Stimulated activated CD8-positive, alpha-beta memory T cell treated with anti-CD3 and anti-CD28 coated beads, Interleukin-4, amount 100 ng/mL, for 24 hours (primary cell): ENCODE data around the gene OR52B6.
"Not testable (repeated sequence)": the region's sequence is repeated elsewhere in the genome, so short reads cannot be mapped to it uniquely, and the experiment has no call there.

Source experiments
- DNase-seq: peaks from one replicate; pipeline ENCODE4 v3.0.0-alpha.2; 2020; ENCODE audit warnings: low read depth

The OR52B6 gene, protein sequence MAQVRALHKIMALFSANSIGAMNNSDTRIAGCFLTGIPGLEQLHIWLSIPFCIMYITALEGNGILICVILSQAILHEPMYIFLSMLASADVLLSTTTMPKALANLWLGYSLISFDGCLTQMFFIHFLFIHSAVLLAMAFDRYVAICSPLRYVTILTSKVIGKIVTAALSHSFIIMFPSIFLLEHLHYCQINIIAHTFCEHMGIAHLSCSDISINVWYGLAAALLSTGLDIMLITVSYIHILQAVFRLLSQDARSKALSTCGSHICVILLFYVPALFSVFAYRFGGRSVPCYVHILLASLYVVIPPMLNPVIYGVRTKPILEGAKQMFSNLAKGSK

DNA sequence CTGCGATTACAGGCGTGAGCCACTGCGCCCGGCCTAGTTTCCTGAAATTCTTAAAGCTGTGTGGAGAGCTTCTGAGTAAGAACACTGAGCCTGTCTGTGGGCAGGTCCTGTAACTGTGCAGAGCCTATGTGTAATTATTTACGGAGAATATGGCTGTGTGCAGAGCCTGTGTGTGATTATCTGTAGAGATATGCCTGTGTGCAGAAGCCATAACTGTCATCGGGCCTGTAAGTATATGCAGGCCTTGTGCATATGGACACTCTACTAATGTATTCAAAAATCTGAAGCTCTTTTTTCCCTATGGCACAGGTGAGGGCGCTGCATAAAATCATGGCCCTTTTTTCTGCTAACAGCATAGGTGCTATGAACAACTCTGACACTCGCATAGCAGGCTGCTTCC lies at the start of gene OR52B6:
Gene OR52B6 (plus strand): TSS at position 301 of the 400 bp plus-strand sequence. CDS start 0 bp downstream, at position 301.
- no peak for DNase-seq

DNA sequence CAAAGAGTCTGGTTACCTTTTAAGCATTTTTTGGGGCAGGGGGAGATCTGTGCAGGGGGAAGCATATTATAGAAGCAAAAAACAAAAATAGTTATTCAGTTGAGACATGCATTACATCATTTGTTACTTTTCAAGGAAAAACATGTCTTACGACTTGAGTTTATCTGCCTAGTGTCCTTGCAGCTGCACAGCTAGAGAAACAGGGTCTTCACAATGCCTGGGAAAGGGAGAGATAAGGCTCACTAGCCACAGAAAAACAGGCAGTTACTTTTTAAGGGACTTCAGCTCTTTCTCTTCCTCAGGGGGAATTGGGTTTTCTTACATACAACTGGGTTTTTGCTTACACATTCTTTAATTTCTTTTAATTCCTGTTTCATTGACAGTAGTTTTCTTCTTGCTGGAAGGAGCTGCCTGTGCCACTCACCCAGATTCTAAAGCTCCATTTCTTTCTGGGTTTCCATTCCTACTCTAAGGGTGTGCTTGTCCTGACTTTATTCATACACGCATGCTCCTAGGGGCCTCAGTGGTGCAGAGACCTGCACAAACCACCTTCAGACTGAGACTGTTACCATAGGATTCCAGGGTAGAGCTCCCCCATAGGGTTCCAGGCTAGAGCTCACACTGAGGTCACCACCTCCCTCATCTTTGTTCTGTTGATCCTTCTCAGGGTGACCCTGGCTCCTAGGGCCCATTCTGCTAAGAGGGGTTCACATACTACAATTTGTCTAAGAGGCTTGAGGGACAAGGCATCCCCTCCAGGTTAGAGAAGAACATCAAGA lies 49.4 kb upstream of the OR52B6 start:
- DNase-seq, result no peak

DNA sequence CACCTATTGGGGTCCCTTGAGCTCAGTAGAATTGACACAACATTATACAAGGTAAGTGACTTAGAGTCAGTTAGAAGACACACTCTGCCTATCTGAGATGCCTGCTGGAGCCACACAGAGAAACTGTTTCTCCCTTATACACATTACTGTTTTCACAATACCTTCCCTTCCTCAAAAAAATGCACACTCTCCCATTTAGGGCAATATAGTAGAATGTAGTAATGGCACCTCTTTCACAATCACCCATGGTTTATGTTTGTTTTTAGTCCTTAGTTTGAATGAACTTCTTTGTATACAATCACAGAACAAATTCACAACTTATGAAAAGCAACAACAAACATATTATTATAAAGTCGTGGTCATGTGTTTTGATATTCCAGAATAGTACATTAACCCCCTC lies 46.6 kb upstream of the OR52B6 start:
- no peak for DNase-seq

DNA sequence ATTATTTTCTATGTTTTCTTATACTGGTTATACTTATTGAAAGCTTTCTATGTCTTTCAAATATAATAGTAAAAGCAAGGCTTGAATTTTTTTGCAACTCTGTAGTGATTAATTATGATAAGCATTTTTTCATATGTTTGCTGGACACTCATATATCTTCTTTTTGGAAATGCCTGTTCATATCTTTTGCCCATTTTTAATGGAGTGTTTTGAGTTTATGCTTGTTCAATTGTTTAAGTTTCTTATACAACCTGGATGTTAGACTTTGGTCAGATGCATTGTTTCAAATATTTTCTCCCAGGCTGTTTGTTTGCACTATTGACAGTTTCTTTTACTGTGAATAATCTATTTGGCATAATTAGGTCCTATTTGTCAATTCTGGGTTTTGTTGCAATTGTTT lies 44.2 kb upstream of the OR52B6 start:
- DNase-seq, result no peak

DNA sequence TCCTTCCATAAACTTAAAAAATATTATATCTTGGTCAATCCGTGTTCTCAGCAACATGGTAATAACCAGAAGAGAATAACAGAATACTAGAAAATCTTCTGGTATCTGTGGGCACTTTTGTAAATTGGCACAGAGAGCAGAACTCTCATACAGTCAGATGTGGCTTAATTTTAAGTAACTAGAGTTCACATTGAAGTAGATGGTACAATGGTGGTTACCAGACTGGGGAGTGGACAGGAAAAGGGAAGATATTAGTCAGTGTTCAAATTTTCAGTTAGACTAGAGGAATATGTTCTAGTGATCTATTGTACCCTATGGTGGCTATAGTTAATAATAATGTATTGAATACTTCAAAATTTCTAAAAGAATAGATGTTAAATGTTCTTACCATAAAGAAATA lies 39.2 kb upstream of the OR52B6 start:
- DNase-seq, result no peak

DNA sequence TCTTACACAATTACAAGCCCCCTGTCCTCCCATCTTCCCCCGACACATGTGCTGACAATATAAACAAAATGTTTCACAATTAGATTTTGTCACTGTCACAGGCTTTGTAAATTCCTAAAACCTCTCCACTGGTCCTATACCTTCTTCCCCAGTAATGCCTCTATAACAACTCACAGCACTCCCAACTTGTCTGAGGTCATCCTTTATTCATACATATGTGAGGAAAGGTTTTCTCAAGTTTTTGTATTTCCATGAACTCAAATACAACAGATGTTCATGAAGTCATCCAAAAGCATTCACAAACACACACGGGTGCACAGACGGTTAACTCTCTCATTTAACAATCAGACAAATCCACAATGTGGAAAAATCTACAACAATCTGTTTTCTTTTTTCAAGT lies 34.2 kb upstream of the OR52B6 start:
- DNase-seq, result no peak

DNA sequence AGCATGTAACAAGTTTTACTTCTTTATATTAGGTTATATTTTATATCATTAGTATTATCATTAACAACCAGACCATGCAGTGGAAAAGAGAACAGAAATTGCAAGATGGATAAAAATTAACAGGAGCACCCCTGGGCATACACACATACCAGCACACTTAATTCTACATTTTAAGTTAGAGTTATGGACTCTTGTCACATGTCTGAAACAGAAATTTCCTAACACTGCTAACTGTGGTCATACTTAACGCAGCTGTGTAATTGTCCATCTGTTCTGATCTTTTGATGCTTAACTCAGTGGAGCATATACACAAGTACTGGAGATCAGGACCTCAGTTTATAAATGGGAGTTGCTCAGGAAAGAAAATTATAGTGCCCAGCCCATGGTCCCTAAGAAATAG lies 32.7 kb upstream of the OR52B6 start:
- no peak for DNase-seq

DNA sequence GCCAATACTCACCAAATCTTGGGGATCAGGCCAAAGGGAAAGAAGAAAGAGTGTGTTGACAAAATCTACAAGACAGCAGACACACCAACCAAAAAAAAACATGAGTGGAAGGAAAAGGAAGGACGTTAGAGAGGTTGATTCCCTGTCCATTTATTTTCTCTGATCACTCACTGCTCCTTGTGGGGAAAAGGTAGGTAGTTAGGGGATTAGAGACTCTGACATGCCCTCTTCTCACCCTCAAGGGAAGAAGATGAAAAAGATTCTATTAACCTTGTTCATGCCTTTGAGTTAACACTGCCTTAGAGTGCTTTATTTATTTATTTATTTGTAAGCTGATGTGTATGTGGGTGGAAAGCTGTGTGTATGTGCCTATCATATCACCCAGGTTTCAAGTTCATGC lies 32.2 kb upstream of the OR52B6 start, which contains the start of gene OR52H1:
Gene OR52H1 (minus strand): TSS at position 101 of the 400 bp plus-strand sequence. CDS start 3,035 bp downstream, outside the sequence.
- DNase-seq, result no peak

DNA sequence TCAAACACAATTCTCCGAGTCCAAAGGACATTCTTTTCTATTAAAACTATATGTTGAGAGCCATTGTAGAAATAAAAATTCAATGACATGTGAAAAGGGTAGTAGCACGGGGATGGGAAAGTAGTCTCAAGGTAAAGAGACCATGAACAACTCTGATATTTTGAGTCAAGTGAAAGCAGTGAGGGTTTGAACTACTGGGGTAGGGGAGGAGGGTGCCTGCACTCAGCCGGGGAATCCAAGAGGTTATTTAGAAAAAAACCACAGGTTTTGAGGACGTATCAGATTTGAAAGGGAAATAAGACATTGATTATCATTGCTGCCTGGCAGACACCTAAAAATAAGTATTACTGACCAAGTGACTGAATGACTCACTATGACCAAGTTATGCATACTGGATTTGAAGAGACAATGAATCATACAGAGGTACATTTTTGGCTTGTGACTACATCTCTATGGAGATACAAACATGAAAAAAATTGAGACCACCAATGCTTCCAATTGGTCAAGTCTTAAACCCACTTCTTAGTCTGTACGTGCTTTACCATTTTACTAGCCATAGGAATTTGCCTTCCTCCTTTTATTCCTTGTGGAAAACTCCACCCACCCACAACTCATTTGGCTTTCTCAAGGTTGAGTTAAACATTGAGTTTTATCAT lies 30.1 kb upstream of the OR52B6 start:
- DNase-seq, result no peak

DNA sequence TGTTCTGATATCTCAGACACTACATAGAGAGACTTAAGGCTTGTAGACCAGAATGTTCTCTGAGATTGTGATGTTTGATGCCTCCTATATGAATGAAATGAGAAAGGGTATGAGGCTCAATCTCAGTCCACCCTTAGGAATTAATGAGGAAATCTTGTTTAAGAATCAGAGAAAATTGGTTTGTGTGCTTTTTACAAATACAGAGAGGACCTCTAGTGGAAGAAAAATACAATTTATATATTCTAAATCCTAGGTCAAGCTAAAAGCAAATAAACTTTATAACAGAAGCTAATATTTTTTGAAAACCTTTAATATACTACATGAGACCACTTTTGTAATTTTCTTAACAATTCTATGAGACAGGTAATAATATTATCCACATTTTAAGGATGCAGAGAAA lies 27.3 kb upstream of the OR52B6 start:
- no peak for DNase-seq

DNA sequence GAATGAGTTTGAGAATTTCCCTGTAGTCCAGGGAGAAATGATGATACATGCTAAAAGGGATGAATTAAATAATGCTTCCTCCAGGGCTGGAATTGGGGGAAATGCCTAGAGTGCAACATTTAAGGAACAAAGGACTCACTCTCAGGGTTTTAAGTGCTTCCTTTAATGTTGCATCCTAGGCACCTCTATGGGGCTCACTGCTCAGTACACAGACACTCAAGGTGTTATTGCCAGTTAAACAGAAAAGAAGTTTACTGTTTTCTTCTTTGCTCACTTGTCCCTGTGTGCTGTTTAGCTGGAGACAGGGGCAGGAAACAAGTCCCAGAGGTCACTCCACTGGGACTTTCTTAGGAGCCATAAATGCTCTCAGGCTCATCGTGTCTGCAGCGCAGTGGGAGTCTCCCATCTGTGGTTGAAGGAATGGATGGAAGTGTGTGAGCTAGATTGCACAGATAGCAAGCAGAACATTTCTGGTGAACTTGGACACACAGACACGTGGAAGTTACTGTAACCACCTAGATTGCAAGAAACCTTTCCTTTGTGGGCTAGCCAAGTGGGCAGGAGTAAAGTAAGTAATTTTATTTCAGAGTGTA lies 24.0 kb upstream of the OR52B6 start:
- DNase-seq, result no peak

DNA sequence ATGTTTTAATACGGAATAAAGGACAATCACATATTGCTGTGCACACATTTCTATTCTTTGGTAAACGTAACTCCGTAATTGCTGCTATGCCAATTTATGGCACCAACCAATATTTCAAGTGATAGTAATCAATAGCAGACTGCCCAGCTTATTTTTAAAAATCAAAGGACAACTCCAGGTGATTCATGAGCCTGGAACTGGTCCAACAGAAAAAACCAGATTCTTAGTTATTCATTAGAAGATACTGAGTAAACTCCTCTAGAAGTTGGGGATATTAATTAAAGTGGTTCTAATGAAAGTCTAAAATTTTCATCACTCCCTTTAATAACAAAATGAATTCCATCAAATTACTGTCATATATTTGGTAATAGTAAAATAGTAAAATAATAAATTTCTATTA lies 22.9 kb upstream of the OR52B6 start:
- DNase-seq, result no peak

DNA sequence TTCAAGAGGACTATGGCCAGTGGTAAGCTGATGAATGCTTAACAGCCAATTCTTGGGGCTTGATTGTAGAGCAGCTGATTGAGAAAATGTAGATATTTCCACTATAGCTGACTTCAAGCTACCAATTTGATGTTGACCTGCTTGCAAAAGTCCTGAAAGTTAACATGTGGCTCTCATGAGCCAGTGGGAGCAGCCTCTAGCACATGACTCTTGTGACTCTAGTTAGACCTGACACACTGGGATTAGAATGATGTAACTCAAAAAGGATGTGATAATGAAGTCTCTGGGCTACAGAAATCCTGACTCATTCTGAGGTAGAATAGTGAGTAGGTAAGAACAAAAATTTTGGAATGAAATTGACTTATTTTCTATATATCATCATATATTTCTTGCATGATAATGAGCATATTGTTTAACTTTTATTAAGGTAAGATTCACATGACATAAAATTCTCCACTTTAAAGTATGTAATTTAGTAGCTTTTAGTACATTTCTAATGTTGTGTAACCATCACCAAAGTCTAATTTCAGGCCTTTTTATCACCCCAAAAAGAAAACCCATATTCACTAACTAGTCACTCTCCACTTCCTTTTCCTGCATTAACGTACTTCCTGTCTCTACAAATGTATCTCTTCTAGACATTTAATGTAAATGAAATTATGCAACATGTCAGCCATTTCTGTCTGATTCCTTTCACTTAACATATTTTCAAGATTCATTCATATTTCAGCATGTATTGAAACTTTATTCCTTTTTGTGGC lies 16.2 kb upstream of the OR52B6 start:
- no peak for DNase-seq

DNA sequence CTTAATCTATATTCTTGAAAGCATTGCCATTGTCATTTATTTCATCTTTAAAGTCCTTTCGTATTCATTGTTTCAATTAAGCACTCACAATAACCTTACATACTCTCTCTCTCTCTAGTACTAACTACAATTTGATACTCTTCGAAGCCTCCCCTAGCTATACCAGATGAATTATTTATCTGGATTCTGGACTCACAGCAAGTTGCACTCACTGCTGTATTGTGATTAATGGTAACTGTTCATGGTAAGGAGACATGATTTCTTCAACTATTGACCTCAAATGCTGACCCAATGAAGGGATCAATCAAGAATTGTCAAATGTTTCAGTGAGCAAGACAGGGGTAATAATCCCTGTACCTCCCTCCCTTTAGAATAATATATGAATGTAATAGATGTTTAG lies 6.0 kb upstream of the OR52B6 start:
- DNase-seq, result no peak

DNA sequence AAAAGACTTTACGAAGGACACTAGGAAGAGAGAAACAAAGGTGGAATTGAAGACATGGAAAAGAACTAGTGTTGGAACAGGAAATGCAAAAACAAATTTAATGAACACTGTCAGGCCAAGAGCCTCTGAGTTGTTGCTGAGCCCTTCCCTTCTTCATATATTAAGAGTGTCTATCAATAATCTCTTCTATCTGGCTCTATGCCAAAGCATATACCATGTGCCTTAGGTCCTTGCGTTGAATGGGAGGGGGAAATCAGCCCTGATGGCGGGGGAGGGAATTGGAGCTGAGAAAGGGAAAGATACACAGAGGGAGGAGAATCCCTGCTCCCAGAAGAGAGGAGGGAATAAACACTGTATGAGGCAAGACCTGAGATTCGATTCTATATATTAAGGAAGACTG lies 5.5 kb upstream of the OR52B6 start:
- DNase-seq, result no peak

DNA sequence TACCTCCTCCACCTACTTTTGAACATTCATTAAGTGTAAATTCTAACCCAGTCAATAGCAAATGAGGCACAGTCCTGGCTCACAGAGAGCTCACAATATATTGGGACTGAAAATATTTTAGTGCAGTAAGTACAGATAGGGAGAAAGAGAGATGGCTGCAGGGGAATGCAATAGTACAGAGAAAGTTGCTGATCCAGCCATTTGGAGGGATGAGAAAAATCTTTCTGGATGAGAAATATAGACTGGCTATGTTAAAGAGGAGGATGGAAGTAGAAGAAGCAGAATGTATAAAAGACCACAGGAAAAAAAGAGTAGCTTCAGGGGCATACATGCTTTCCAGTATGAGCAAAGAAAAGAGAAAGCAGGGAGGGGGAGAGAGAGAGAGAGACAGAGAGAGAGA lies 3.6 kb upstream of the OR52B6 start:
- no peak for DNase-seq

DNA sequence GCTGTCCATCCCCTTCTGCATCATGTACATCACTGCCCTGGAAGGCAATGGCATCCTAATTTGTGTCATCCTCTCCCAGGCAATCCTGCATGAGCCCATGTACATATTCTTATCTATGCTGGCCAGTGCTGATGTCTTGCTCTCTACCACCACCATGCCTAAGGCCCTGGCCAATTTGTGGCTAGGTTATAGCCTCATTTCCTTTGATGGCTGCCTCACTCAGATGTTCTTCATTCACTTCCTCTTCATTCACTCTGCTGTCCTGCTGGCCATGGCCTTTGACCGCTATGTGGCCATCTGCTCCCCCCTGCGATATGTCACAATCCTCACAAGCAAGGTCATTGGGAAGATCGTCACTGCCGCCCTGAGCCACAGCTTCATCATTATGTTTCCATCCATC lies 337 bp downstream of the OR52B6 start:
- no peak for DNase-seq

DNA sequence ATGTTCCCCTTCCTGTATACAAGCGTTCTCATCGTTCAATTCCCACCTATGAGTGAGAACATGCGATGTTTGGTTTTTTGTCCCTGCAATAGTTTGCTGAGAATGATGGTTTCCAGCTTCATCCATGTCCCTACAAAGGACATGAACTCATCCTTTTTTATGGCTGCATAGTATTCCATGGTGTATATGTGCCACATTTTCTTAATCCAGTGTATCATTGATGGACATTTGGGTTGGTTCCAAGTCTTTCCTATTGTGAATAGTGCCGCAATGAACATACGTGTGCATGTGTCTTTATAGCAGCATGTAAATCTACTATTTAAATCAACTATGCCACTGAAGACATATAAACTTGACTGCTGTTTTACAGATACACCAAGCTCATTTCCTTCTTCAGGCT lies 3.8 kb downstream of the OR52B6 start:
- not testable (repeated sequence) for DNase-seq

DNA sequence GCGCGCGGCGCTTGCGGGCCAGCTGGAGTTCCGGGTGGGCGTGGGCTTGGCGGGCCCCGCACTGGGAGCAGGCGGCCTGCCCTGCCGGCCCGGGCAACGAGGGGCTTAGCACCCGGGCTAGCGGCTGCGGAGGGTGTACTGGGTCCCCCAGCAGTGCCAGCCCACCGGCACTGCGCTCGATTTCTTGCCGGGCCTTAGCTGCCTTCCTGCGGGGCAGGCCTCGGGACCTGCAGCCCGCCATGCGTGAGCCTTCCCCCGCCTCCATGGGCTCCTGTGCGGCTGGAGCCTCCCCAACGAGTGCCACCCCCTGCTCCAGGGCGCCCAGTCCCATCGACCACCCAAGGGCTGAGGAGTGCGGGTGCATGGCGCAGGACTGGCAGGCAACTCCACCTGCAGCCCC lies 9.2 kb downstream of the OR52B6 start:
- DNase-seq, result not testable (repeated sequence)

DNA sequence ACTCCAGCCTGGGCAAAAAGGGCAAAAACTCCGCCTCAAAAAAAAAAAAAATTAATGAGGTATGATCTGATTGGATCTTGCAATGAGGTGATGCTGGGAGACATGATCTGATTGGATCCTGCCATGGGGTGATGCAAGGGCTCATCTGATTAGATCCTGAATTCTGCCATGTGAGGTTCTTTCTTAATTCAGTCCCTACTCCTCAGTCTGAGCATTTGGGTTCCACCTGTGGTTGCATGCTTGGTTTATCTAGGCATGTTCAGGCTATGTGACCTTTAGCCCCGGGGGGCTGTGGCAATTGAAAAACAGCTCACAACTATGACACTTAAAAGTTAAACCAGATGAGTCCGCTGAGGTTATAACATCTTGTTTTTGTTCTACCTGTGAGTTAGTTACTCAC lies 10.9 kb downstream of the OR52B6 start:
- DNase-seq, result no peak

DNA sequence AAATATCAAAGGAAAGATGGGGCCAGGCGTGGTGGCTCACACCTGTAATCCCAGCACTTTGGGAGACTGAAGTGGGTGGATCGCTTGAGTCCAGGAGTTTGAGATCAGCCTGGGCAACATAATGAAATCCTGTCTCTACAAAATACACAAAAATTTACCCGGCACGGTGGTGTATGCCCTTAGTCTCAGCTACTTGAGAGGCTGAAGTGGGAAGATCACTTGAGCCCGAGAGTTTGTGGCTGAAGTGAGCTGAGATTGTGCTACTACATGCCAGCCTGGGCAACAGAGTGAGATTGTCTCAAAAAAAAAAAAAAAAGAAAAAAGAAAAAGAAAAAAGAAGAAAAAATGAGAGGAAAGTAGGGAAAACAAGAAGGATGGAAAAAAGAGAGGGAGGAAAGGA lies 11.9 kb downstream of the OR52B6 start:
- no peak for DNase-seq

DNA sequence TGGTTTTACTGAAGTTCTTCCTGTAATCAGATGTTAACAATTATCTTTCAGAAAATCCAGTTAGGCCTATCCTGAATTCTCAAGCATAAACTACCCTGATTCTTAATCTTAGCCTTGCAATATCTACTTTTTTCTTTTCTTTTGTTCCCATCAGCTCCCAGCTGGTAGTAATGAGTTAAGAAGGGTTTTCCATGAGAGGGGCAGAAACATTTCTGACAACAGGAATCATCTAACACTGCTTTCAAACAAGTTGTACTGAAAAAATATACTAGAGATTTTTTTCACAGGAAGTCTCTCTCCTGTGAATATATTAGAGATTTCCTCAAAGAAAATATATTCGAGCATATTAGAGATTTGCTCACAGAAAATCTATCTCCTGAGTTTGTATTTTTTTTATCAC lies 12.5 kb downstream of the OR52B6 start:
- DNase-seq, result no peak
